HG02885 (cell line): Measurements from ENCODE around the gene E4F1.

Experiments
- ATAC-seq: cut with Tn5 transposase; IDR thresholded peaks from one replicate; pipeline ENCODE4 v1.9.1; 2021; ENCODE audit warnings: mild to moderate bottlenecking; ENCODE audit not compliant: unreplicated experiment, poor library complexity

Gene E4F1

DNA sequence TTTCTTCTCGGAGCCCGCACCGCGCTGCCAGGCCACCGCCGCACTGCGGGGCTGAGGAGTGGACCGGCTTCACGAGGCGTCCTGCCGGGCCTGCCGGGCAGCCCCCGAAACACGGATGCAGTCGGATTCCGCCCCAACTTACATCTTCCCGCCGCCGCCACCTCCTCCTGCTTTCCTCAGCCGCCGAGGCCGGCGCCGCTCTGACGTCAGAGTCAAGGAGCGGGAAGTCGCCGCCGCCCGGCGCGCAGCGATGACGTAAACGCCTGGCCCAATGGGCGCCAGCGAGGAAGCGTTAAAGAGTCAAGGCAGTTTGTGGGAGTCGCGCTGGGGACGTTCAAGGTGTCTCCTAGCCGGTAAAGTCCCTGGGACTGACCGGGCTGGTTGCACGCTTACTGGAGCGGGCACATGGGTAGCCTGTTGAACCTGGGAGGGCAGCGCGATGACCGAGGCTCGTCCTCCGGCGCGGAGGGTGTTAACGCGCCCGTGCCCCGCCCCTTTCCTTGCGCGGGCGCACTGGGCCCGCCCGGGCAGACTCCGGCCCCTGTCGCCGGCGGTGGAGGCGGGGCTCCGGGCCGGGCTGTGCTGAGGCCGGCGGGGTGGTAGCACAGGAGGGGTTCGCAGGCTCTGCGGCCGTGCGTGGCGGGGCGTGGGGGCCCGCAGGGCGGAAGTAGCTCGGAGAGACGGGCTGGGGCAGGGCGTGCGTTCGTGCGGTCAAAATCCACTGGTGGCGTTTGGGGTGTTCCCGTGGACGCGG, 44.7 kb downstream of the E4F1 start, which contains the start of gene RNPS1:
Gene RNPS1 (minus strand): TSS at position 214 of the 754 bp plus-strand sequence. CDS start 3,483 bp downstream, outside the sequence.
- peak; percentile 81 for ATAC-seq

DNA sequence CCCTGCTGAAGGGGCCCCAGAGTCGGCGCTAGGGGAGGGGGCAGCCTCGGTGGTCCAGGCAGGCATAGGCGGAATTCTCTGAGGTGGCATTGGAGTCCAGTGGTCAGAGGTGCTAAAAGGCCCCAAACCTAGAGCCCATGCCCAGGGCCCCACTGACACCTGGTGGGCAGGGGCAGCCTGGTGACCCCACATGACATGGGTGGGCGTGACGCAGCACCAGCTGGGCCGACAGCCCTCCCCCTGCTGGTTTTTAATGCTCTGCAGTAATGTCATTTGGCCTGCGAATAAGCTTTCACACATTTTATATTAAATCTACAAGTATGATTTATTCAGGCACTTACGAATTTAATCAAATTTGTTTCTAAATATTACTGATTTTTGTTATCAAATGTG, 46.7 kb downstream of the E4F1 start:
- no peak for ATAC-seq

- ATAC-seq: no peak
Measured at GRCh38 chr16:2270588-2271470, 47.4 kb downstream of the E4F1 start.

DNA sequence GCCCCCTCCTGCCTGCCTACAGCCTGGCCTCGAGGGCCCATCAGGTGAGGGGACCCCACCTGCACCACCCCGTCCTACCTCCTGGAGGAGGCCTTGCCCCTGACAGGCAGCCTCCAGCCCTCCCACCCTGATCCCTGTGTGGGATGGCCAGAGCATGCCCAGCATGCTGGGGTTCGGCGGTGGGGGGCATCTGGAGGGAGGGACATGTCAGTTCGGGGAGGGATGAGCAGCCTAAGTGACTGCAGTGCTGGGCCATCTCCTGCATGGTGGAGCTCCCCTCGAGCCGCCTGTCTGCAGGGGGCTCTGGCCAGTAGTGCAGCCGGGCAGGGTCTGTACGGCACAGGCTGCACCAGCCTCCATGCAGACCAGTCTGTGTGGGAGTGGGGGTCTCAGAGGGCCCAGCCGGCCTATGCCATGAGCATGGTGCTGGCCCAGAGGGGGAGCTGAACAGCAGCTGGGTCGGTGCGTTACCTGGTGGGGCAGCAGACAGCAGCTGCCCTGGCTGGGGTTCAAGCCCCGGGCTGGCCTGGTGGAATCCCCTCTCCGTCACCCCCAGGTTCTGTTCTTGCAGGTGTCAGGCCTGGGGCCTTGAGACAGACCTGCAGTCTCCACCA, 48.6 kb downstream of the E4F1 start:
- no peak for ATAC-seq

DNA sequence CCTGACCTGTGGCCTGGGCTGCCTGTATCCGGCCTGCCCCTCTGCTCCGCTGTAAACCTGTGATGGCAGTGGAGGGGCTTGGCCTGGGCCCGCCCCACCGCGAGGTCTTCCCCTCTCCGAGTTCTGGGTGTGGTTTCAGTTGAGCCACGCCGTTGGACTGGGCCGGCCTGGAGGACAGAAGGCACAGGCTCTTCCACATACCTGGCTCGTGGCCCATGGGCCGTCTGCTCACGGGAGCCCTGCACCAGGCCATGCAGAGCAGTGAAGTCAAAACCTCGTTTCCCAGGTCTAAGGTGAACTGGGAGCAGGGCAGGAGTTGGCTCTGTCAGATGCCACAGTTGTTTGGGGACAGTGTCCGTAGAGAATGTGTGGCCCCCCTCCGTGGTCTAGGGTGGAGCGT, 50.1 kb downstream of the E4F1 start:
- ATAC-seq: no peak

- no peak for ATAC-seq
Measured at GRCh38 chr16:2273931-2274330, 50.5 kb downstream of the E4F1 start.

- ATAC-seq: no peak
Measured at GRCh38 chr16:2275476-2276367, 52.3 kb downstream of the E4F1 start.

GRCh38 chr16:2276368-2277195, 53.2 kb downstream of the E4F1 start:
- no peak for ATAC-seq

- ATAC-seq: no peak
Measured at GRCh38 chr16:2277466-2278271, 54.3 kb downstream of the E4F1 start.

GRCh38 chr16:2278272-2278608, 54.8 kb downstream of the E4F1 start:
- no peak for ATAC-seq

GRCh38 chr16:2278956-2279800, 55.8 kb downstream of the E4F1 start:
- ATAC-seq: no peak

DNA sequence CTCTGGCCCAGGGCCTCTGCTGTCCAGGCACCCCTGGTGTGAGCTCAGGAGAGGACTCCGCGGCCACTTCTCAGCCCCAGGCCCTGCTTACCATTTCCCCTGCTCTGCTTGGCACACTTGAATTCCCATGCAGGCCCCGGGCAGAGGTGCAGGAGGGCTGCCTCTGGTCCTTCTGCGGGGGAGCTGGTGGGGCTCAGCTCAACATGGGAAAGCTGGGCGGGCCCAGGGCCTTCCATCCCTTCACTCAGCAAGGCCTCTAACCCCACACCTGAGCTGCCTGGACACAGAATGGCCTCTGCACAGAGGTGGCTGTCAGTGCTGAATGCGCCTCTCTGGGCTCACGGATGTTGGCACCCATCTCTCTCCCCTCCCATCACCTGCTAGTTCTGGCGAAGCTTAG, 57.1 kb downstream of the E4F1 start:
- no peak for ATAC-seq

- ATAC-seq: no peak
Measured at GRCh38 chr16:2280981-2281542, 57.7 kb downstream of the E4F1 start.

GRCh38 chr16:2282262-2282661, 58.9 kb downstream of the E4F1 start:
- ATAC-seq: no peak

GRCh38 chr16:2282866-2283555, 59.6 kb downstream of the E4F1 start:
- ATAC-seq: no peak

DNA sequence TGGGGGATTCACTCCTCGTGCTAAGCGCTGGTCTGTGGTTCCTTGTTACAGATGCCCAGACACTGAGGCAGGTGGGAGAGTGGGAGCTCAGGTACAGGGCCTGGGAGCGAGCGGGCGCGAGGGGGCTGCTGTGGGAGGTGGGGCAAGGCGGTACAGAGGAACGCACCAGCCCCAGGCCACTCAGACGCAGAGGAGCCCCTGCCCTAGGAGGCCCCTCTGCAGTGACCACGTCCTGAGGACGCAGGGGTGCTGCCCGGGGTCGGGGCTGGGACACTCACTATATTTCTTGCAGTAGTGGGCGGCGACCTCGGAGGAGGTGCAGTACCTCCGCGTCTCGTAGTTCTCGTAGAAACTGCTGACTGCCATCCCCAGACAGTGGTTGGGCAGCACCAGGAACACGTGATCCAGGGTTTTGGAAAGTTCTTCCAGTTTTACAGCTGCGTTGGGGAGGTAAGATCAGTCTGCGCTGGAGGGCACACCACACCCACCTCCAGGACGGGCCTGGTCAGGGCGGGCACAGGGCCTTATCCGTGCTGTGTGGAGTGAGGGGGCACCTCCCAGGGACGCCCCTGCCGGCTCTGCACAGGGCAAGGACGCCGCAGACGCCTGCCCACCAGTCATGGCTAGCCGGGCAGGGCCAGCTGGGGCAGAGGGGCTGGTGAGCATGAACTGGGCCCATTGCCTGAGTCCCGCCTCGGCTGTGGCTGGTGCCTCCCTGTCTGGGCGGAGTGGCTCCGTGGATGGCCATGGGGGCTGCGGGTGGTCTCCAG, 60.8 kb downstream of the E4F1 start:
- no peak for ATAC-seq
